ENCODE data around the gene ARL15.

- TF ChIP-seq CTCF (IDR thresholded peaks at IDR 0.05): no peak
- TF ChIP-seq EP300 (IDR thresholded peaks at IDR 0.05): no peak
Observed at GRCh38 chr5:54135042-54135441, 175.3 kb downstream of the ARL15 start.

All from sigmoid colon (tissue), 4 donors.